SK-N-SH treated with all-trans-retinoic acid at 6 μM for 48 hours (cell line): ENCODE results near the gene PSME3.

ENCODE experiments used
- ATAC-seq: fragments of 200-7000 bp; cut with Tn5 transposase; 3 replicates; pipeline ENCODE4 v1.9.1; 2020; ENCODE audit warnings: mild to moderate bottlenecking, moderate library complexity
- ARNTL ChIP-seq: fragments of 450-650 bp; formaldehyde crosslinking; IDR thresholded peaks from 2 replicates; pipeline ENCODE4 v1.5.0; 2020; ENCODE audit warnings: low read depth, mild to moderate bottlenecking, moderate library complexity, borderline replicate concordance
- BACH2 ChIP-seq: fragments of 250-450 bp; sonication (Bioruptor Pico); IDR thresholded peaks from 2 replicates; pipeline ENCODE4 v1.9.0; 2021; ENCODE audit warnings: mild to moderate bottlenecking, borderline replicate concordance
- CREB5 ChIP-seq: fragments of 250-450 bp; sonication (Bioruptor Pico); IDR thresholded peaks from 2 replicates; pipeline ENCODE4 v1.5.1; 2020; ENCODE audit warnings: low read depth, mild to moderate bottlenecking, moderate library complexity
- CSDC2 ChIP-seq: fragments of 250-450 bp; sonication (Bioruptor Pico); IDR thresholded peaks from 2 replicates; pipeline ENCODE4 v1.5.0; 2020; ENCODE audit warnings: mild to moderate bottlenecking, moderate library complexity
- CSRNP3 ChIP-seq: fragments of 250-450 bp; sonication (Bioruptor Pico); IDR thresholded peaks from 2 replicates; pipeline ENCODE4 v1.5.1; 2021; ENCODE audit warnings: mild to moderate bottlenecking, moderate library complexity
- GLIS3 ChIP-seq: fragments of 250-450 bp; sonication (Bioruptor Pico); IDR thresholded peaks from 2 replicates; pipeline ENCODE4 v1.5.0; 2020; ENCODE audit warnings: mild to moderate bottlenecking, moderate library complexity
- ISL1 ChIP-seq: fragments of 250-450 bp; sonication (Bioruptor Pico); IDR thresholded peaks from 2 replicates; pipeline ENCODE4 v2.1.2; 2022; ENCODE audit warnings: mild to moderate bottlenecking, moderate library complexity
- OSR1 ChIP-seq: fragments of 250-450 bp; sonication (Bioruptor Pico); IDR thresholded peaks from 2 replicates; pipeline ENCODE4 v1.8.0; 2022; ENCODE audit warnings: moderate library complexity, mild to moderate bottlenecking, inconsistent platforms
- PATZ1 ChIP-seq: fragments of 250-450 bp; sonication (Bioruptor Pico); IDR thresholded peaks from 2 replicates; pipeline ENCODE4 v1.8.0; 2020; ENCODE audit warnings: mild to moderate bottlenecking, moderate library complexity, borderline replicate concordance
- POU6F1 ChIP-seq: fragments of 250-450 bp; sonication (Bioruptor Pico); IDR thresholded peaks from 2 replicates; pipeline ENCODE4 v1.8.0; 2021; ENCODE audit warnings: low read depth, mild to moderate bottlenecking, moderate library complexity, borderline replicate concordance
- RARB ChIP-seq: fragments of 250-450 bp; sonication (Bioruptor Pico); IDR thresholded peaks from 2 replicates; pipeline ENCODE4 v1.8.0; 2021; ENCODE audit warnings: mild to moderate bottlenecking, moderate library complexity
- SNAI2 ChIP-seq: fragments of 250-450 bp; sonication (Bioruptor Pico); IDR thresholded peaks from 2 replicates; pipeline ENCODE4 v1.5.0; 2020; ENCODE audit warnings: mild to moderate bottlenecking, moderate library complexity
- TCF4 ChIP-seq: fragments of 250-450 bp; sonication (Bioruptor Pico); IDR thresholded peaks from 2 replicates; pipeline ENCODE4 v1.8.0; 2021; ENCODE audit warnings: mild to moderate bottlenecking, moderate library complexity, borderline replicate concordance
- TOX ChIP-seq: fragments of 250-450 bp; sonication (Bioruptor Pico); IDR thresholded peaks from 2 replicates; pipeline ENCODE4 v1.8.0; 2021; ENCODE audit warnings: mild to moderate bottlenecking, moderate library complexity, borderline replicate concordance
- TSHZ2 ChIP-seq: fragments of 250-450 bp; sonication (Bioruptor Pico); IDR thresholded peaks from 2 replicates; pipeline ENCODE4 v1.5.0; 2020; ENCODE audit warnings: mild to moderate bottlenecking, moderate library complexity
- ZC3H10 ChIP-seq: fragments of 250-450 bp; sonication (Bioruptor Pico); IDR thresholded peaks from 2 replicates; pipeline ENCODE4 v1.5.1; 2021; ENCODE audit warnings: mild to moderate bottlenecking, moderate library complexity
- ZFP30 ChIP-seq: fragments of 450-650 bp; formaldehyde crosslinking; IDR thresholded peaks from 2 replicates; pipeline ENCODE4 v1.5.0; 2022; ENCODE audit warnings: mild to moderate bottlenecking, moderate library complexity
- ZNF70 ChIP-seq: fragments of 450-650 bp; formaldehyde crosslinking; IDR thresholded peaks from 2 replicates; pipeline ENCODE4 v1.5.0; 2020; ENCODE audit warnings: mild to moderate bottlenecking, moderate library complexity
- ZNF8 ChIP-seq: fragments of 450-650 bp; formaldehyde crosslinking; IDR thresholded peaks from 2 replicates; pipeline ENCODE4 v1.5.0; 2020; ENCODE audit warnings: mild to moderate bottlenecking, moderate library complexity

The PSME3 gene

GRCh38 chr17:42868338-42868737 lies 35.1 kb downstream of the PSME3 start:
- no peak for TF ChIP-seq PATZ1 (CRISPR knock-in tag)
- no peak for TF ChIP-seq ZFP30
- no peak for TF ChIP-seq POU6F1 (CRISPR knock-in tag)
- TF ChIP-seq CSRNP3 (CRISPR knock-in tag): no peak
- no peak for TF ChIP-seq OSR1 (CRISPR knock-in tag)
- TF ChIP-seq ZNF8 (CRISPR knock-in tag): no peak
- no peak for TF ChIP-seq ZC3H10 (CRISPR knock-in tag)
- TF ChIP-seq TCF4 (CRISPR knock-in tag): no peak
- no peak for TF ChIP-seq CSDC2
- no peak for TF ChIP-seq RARB
- no peak for TF ChIP-seq ISL1
- no peak for TF ChIP-seq GLIS3 (CRISPR knock-in tag)
- no peak for TF ChIP-seq SNAI2 (CRISPR knock-in tag)
- no peak for TF ChIP-seq BACH2 (CRISPR knock-in tag)
- TF ChIP-seq TOX (CRISPR knock-in tag): no peak
- no peak for TF ChIP-seq ARNTL (CRISPR knock-in tag)
- no peak for TF ChIP-seq CREB5
- TF ChIP-seq ZNF70 (CRISPR knock-in tag): no peak

GRCh38 chr17:42871647-42872046 lies 38.5 kb downstream of the PSME3 start:
- ATAC-seq: no peak
- TF ChIP-seq ZFP30: no peak
- TF ChIP-seq TSHZ2 (CRISPR knock-in tag): no peak
- TF ChIP-seq ZNF8 (CRISPR knock-in tag): no peak
- no peak for TF ChIP-seq RARB
- no peak for TF ChIP-seq ISL1
- TF ChIP-seq POU6F1 (CRISPR knock-in tag): no peak
- no peak for TF ChIP-seq CSRNP3 (CRISPR knock-in tag)

More at GRCh38 chr17:42868338-42868737, 35.1 kb downstream of the PSME3 start:
- ATAC-seq: no peak
